ENCODE results near the gene CNPY3.

Gene CNPY3

GRCh38 chr6:42984924-42985475 lies 55.7 kb downstream of the CNPY3 start:
- peak; percentile 9 for DNase-seq

- no peak for DNase-seq
These were observed 58.5 kb downstream of the CNPY3 start for GRCh38 chr6:42987533-42988451.

- no peak for DNase-seq
These were observed 59.3 kb downstream of the CNPY3 start for GRCh38 chr6:42988486-42989020.
